NT2/D1 (cell line): ENCODE measurements around the gene NCOR1.

Experiments
- SUZ12 ChIP-seq: IDR thresholded peaks from 2 replicates; pipeline ENCODE4 v1.6.1; 2011; ENCODE audit not compliant: insufficient read length, insufficient read depth; ENCODE audit errors: extremely low read depth
- YY1 ChIP-seq: IDR thresholded peaks from 2 replicates; pipeline ENCODE4 v1.6.1; 2011; ENCODE audit not compliant: insufficient read length, insufficient read depth
- ZNF274 ChIP-seq: IDR thresholded peaks from 2 replicates; pipeline ENCODE4 v1.6.1; 2011; ENCODE audit warnings: mild to moderate bottlenecking, low read depth, low read length

- TF ChIP-seq ZNF274 (no peak), YY1 (no peak), SUZ12 (no peak)
Measured at GRCh38 chr17:16061631-16062030, 153.7 kb downstream of the NCOR1 start.
